IMR-90 (cell line): ENCODE results near the gene MRPL33. TPM values are rescaled to one million over a fixed set of nuclear protein-coding genes. Genes with fewer than 3 reads are reported as not detected.

ENCODE experiments used
- ATAC-seq: fragments of 200-7000 bp; cut with Tn5 transposase; 2 replicates; pipeline ENCODE4 v1.9.1; 2020; ENCODE audit warnings: low read depth, mild to moderate bottlenecking, moderate library complexity
- BruUV-seq: library from RNA; stranded (reverse); fragments of 400-500 nt; replicated peaks from 2 replicates; lab custom pipeline; 2021; lab: Mats Ljungman, UMichigan
- CTCF ChIA-PET: fragments of 300-600 bp; formaldehyde crosslinking; extraction: SDS; loops from one replicate; lab custom pipeline; 2021; ENCODE audit warnings: antibody characterized with exemption; lab: Yijun Ruan, JAX
- POLR2A ChIA-PET: fragments of 300-600 bp; sonication (Branson Sonifier 250); formaldehyde crosslinking; loops from one replicate; lab custom pipeline; 2022; ENCODE audit warnings: antibody characterized with exemption; ENCODE audit not compliant: unreplicated experiment; lab: Charles Lee
- DNase-seq: peaks from one replicate; pipeline ENCODE4 v3.0.0; 2013
- H2AFZ ChIP-seq: replicated peaks from 2 replicates; pipeline ENCODE3; 2013; ENCODE audit warnings: low read length, mild to moderate bottlenecking; ENCODE audit not compliant: poor library complexity
- H2AK5ac ChIP-seq: 2 replicates; pipeline ENCODE4 v1.6.1; 2013; ENCODE audit warnings: low read depth, low read length, inconsistent platforms
- H2AK9ac ChIP-seq: replicated peaks from 2 replicates; pipeline ENCODE3; 2013; ENCODE audit warnings: mild to moderate bottlenecking, low read depth, low read length, moderate library complexity; ENCODE audit not compliant: poor library complexity
- H2BK120ac ChIP-seq: 2 replicates; pipeline ENCODE4 v1.6.1; 2013; ENCODE audit warnings: low read depth, low read length, inconsistent platforms
- H2BK15ac ChIP-seq: 3 replicates; pipeline ENCODE4 v1.6.1; 2013; ENCODE audit warnings: low read depth, low read length, inconsistent platforms
- H2BK20ac ChIP-seq: 2 replicates; pipeline ENCODE4 v1.6.1; 2013; ENCODE audit warnings: low read depth, mild to moderate bottlenecking, inconsistent platforms, low read length, moderate library complexity
- H2BK5ac ChIP-seq: 2 replicates; pipeline ENCODE4 v1.6.1; 2013; ENCODE audit warnings: mild to moderate bottlenecking, low read depth, low read length, inconsistent platforms; ENCODE audit not compliant: poor library complexity, severe bottlenecking
- H3K14ac ChIP-seq: replicated peaks from 2 replicates; pipeline ENCODE4 v1.6.1; 2013; ENCODE audit warnings: low read depth, low read length, inconsistent platforms
- H3K18ac ChIP-seq: 2 replicates; pipeline ENCODE4 v1.6.1; 2013; ENCODE audit warnings: low read depth, low read length, control low read depth
- H3K23ac ChIP-seq: 2 replicates; pipeline ENCODE4 v1.6.1; 2013; ENCODE audit warnings: low read depth, low read length, inconsistent platforms
- H3K27ac ChIP-seq: 2 replicates; pipeline ENCODE4 v1.5.1; 2013; ENCODE audit warnings: mild to moderate bottlenecking, control low read depth, low read length; ENCODE audit not compliant: insufficient read depth
- H3K27me3 ChIP-seq: 2 replicates; pipeline ENCODE4 v1.6.1; 2013; ENCODE audit warnings: low read length; ENCODE audit not compliant: control insufficient read depth, insufficient read depth
- H3K36me3 ChIP-seq: 2 replicates; pipeline ENCODE4 v1.6.1; 2013; ENCODE audit warnings: low read length, mixed read lengths; ENCODE audit not compliant: control insufficient read depth, insufficient read depth
- H3K4ac ChIP-seq: 2 replicates; pipeline ENCODE4 v1.6.1; 2013; ENCODE audit warnings: low read depth, low read length, inconsistent platforms
- H3K4me1 ChIP-seq: 2 replicates; pipeline ENCODE4 v1.6.1; 2013; ENCODE audit warnings: low read length, mixed read lengths; ENCODE audit not compliant: control insufficient read depth, insufficient read depth
- H3K4me2 ChIP-seq: 2 replicates; pipeline ENCODE4 v1.6.1; 2013; ENCODE audit warnings: low read depth, mild to moderate bottlenecking, control low read depth, low read length, moderate library complexity
- H3K4me3 ChIP-seq: 2 replicates; pipeline ENCODE4 v1.5.1; 2013; ENCODE audit warnings: low read depth, mild to moderate bottlenecking, control low read depth, low read length, moderate library complexity; ENCODE audit not compliant: insufficient read depth
- H3K56ac ChIP-seq: 2 replicates; pipeline ENCODE4 v1.6.1; 2013; ENCODE audit warnings: low read length, inconsistent platforms; ENCODE audit not compliant: insufficient read depth; ENCODE audit errors: extremely low read depth
- H3K79me1 ChIP-seq, 2 experiments: 2 replicates each; pipeline ENCODE4 v1.6.1; 2013; ENCODE audit warnings: low read length in 2 of 2, inconsistent platforms in 1 of 2, low read depth in 1 of 2
- H3K9ac ChIP-seq: 2 replicates; pipeline ENCODE4 v1.6.1; 2013; ENCODE audit warnings: low read depth, low read length, control low read depth
- H3K9me1 ChIP-seq: 2 replicates; pipeline ENCODE4 v1.6.1; 2013; ENCODE audit warnings: low read length, inconsistent platforms; ENCODE audit not compliant: insufficient read depth
- H3K9me3 ChIP-seq: 2 replicates; pipeline ENCODE4 v1.6.1; 2013; ENCODE audit warnings: low read length; ENCODE audit not compliant: control insufficient read depth, insufficient read depth
- H4K20me1 ChIP-seq: 2 replicates; pipeline ENCODE4 v1.6.1; 2013; ENCODE audit warnings: low read length, inconsistent platforms; ENCODE audit not compliant: insufficient read depth
- H4K5ac ChIP-seq: 2 replicates; pipeline ENCODE4 v1.6.1; 2013; ENCODE audit warnings: mild to moderate bottlenecking, low read depth, low read length, control low read depth
- H4K8ac ChIP-seq, 2 experiments: 2 replicates each; pipeline ENCODE4 v1.6.1; 2013; ENCODE audit warnings: low read depth in 2 of 2, low read length in 2 of 2, control low read depth in 1 of 2, inconsistent platforms in 1 of 2
- H4K91ac ChIP-seq: 2 replicates; pipeline ENCODE4 v1.6.1; 2013; ENCODE audit warnings: low read depth, low read length, inconsistent platforms; ENCODE audit not compliant: insufficient read depth
- CEBPB ChIP-seq: IDR thresholded peaks from 2 replicates; pipeline ENCODE4 v1.6.1; 2012; ENCODE audit warnings: low read depth, low read length, improper control_type of control experiment
- CTCF ChIP-seq: conservative IDR thresholded peaks from 2 replicates; pipeline ENCODE4 v1.5.1; 2012; ENCODE audit warnings: mild to moderate bottlenecking, low read depth, low read length, improper control_type of control experiment
- ELK1 ChIP-seq: fragments of 150-350 bp; IDR thresholded peaks from 2 replicates; pipeline ENCODE4 v1.6.1; 2016; ENCODE audit warnings: low read depth, mild to moderate bottlenecking, low read length, moderate library complexity, borderline replicate concordance
- FOS ChIP-seq: fragments of 150-350 bp; IDR thresholded peaks from 2 replicates; pipeline ENCODE4 v1.6.1; 2016; ENCODE audit warnings: low read depth, low read length
- MAFK ChIP-seq: IDR thresholded peaks from 2 replicates; pipeline ENCODE4 v1.6.1; 2012; ENCODE audit warnings: low read depth, low read length, improper control_type of control experiment
- MAZ ChIP-seq: IDR thresholded peaks from 2 replicates; pipeline ENCODE4 v1.6.1; 2012; ENCODE audit warnings: low read depth, mild to moderate bottlenecking, low read length, improper control_type of control experiment, moderate library complexity, borderline replicate concordance
- MXI1 ChIP-seq: IDR thresholded peaks from 2 replicates; pipeline ENCODE4 v1.6.1; 2012; ENCODE audit warnings: low read depth, mild to moderate bottlenecking, low read length, moderate library complexity, borderline replicate concordance
- RAD21 ChIP-seq: IDR thresholded peaks from 2 replicates; pipeline ENCODE4 v1.6.1; 2012; ENCODE audit warnings: low read length, improper control_type of control experiment
- RCOR1 ChIP-seq: IDR thresholded peaks from 2 replicates; pipeline ENCODE4 v1.6.1; 2012; ENCODE audit warnings: mild to moderate bottlenecking, low read length, improper control_type of control experiment; ENCODE audit not compliant: insufficient replicate concordance
- RFX5 ChIP-seq: IDR thresholded peaks from 2 replicates; pipeline ENCODE4 v1.8.0; 2012; ENCODE audit warnings: low read depth, mild to moderate bottlenecking, low read length, moderate library complexity
- SMC3 ChIP-seq: fragments of 150-350 bp; IDR thresholded peaks from 2 replicates; pipeline ENCODE4 v1.6.1; 2016; ENCODE audit warnings: low read depth, mild to moderate bottlenecking, antibody characterized with exemption, low read length, moderate library complexity
- USF2 ChIP-seq: fragments of 150-350 bp; IDR thresholded peaks from 2 replicates; pipeline ENCODE4 v1.6.1; 2017; ENCODE audit warnings: mild to moderate bottlenecking, antibody characterized with exemption, low read length, low read depth
- WGBS, 2 experiments: methylation state at CpG; one replicate each; pipeline versions ENCODE4 v1.1.5 to v1.1.7; 2013; ENCODE audit warnings: missing lambda C conversion rate in 2 of 2; ENCODE audit not compliant: insufficient read length in 1 of 2; ENCODE audit errors: extremely low coverage in 2 of 2; 5-methylcytosine and 5-hydroxymethylcytosine counted together
- dilution Hi-C: fragments of 300-500 bp; cut with HindIII; formaldehyde crosslinking; loops from one replicate; pipeline ENCODE4 v1.14.3; 2018; ENCODE audit warnings: low sequenced_read_pairs; ENCODE audit not compliant: unreplicated experiment
- in situ Hi-C: fragments of 300-500 bp; cut with MboI; formaldehyde crosslinking; loops from 3 replicates; pipeline ENCODE4 v1.14.3; 2019; ENCODE audit warnings: low sequenced_read_pairs, inconsistent platforms, mixed read lengths
- intact Hi-C: fragments of 100-400 bp; cut with micrococcal nuclease; formaldehyde crosslinking; loops from 2 replicates; pipeline ENCODE4 v1.10.0; 2022
- polyA plus RNA-seq, 3 experiments: library from polyadenylated mRNA; depleted of rRNA; stranded (reverse); fragments of >200 nt; gene quantifications; 2 replicates each; pipeline ENCODE4 v1.2.3, GENCODE V29; 2012; ENCODE audit warnings: low replicate concordance in 1 of 3
- total RNA-seq: library from RNA; depleted of rRNA; stranded (reverse); fragments of >200 nt; gene quantifications from 2 replicates; pipeline ENCODE4 v1.2.3, GENCODE V29; 2012

Gene MRPL33
- total and polyA plus RNA-seq, 2 of the 4 experiments (the other 2 are of a cell fraction) = 13.3 to 101 TPM

GRCh38 chr2:27724191-27724590, 47.3 kb upstream of the MRPL33 start:
- H3K9me1 ChIP-seq = peaks cover 15% of the 10 kb centered on the region
- no peak overlapping the region for H3K23ac ChIP-seq
- H3K4me1 ChIP-seq = peaks cover 12% of the 10 kb centered on the region
- H3K4ac ChIP-seq = peak overlapping the region; percentile 48
- H3K56ac ChIP-seq = no peak overlapping the region
- no peak overlapping the region for H4K5ac ChIP-seq
- peak overlapping the region; percentile 78; the same call in 1 of the 2 replicates for H2BK120ac ChIP-seq
- TF ChIP-seq USF2 (no peak), SMC3 (no peak), FOS (no peak), MAFK (no peak), RAD21 (no peak), CTCF (no peak), CEBPB (no peak), RFX5 (no peak), RCOR1 (no peak), ELK1 (no peak), MXI1 (no peak), MAZ (no peak)
- H2AFZ ChIP-seq = peak overlapping the region; percentile 65
- H2BK5ac ChIP-seq = no peak overlapping the region
- H3K18ac ChIP-seq = no peak overlapping the region
- H3K4me3 ChIP-seq = no peak overlapping the region
- H2BK15ac ChIP-seq = peak overlapping the region; percentile 75; the same call in 2 of the 3 replicates
- ChIA-PET CTCF (interaction anchor here (0.6 to 1.9 kb wide), 5 partner anchors 10 to 728 kb away, joined by 3 to 8 read pairs (median 7); no protein-coding TSS in a partner anchor), POLR2A (no interaction called here)
- no TSS peak for BruUV-seq
- no peaks in the 10 kb centered on the region for H4K20me1 ChIP-seq
- H3K4me2 ChIP-seq = no peak overlapping the region
- no CpG with 5 or more reads among the region's 3 CpGs for WGBS, 2 experiments
- no peaks in the 10 kb centered on the region for H3K9me3 ChIP-seq
- peak overlapping the region; percentile 51 for H2AK9ac ChIP-seq
- H4K91ac ChIP-seq = peak overlapping the region; percentile 63
- H4K8ac ChIP-seq = peak overlapping the region; percentile 36 to 43; a peak in 3 of 4 replicates
- H3K36me3 ChIP-seq = no peaks in the 10 kb centered on the region
- dilution Hi-C loops = no loop called here
- H3K79me1 ChIP-seq = peaks cover 0 to 5% of the 10 kb centered on the region in 2 experiments; a peak in 1 of 4 replicates
- no peak overlapping the region for H3K27ac ChIP-seq
- ATAC-seq = no peak
- H2AK5ac ChIP-seq = peak overlapping the region; percentile 35; the same call in 1 of the 2 replicates
- DNase-seq = no peak
- intact Hi-C loops = loop anchor here (5.0 kb wide), 1 partner anchor 728 kb away; no protein-coding TSS in a partner anchor
- peak overlapping the region; percentile 61 for H2BK20ac ChIP-seq
- H3K27me3 ChIP-seq = no peaks in the 10 kb centered on the region
- H3K14ac ChIP-seq = peak overlapping the region; percentile 26; the same call in 1 of the 2 replicates
- in situ Hi-C loops = no loop called here
- H3K9ac ChIP-seq = no peak overlapping the region
